ENCODE results near the gene EDC4.

Gene EDC4

GRCh38 chr16:67868290-67868689 lies 4.6 kb upstream of the EDC4 start:
- no peak overlapping the region for H2BK120ac ChIP-seq (ENCODE audit: low read depth, low read length)
- no peak for DNase-seq
- H4K8ac ChIP-seq (ENCODE audit: low read depth, low read length), result no peak overlapping the region
- no peak overlapping the region for H2AK5ac ChIP-seq (ENCODE audit: low read length)
- no peak overlapping the region for H2BK5ac ChIP-seq (ENCODE audit: low read length)
- peaks cover 11% of the 10 kb centered on the region for H3K36me3 ChIP-seq (ENCODE audit: control insufficient read depth, insufficient read depth, low read length)
- H3K4me2 ChIP-seq (ENCODE audit: low read length), result no peak overlapping the region
- no peaks in the 10 kb centered on the region for H3K27me3 ChIP-seq (ENCODE audit: insufficient read depth, low read length, poor library complexity)
- H3K27ac ChIP-seq (ENCODE audit: low read depth, low read length), result no peak overlapping the region
- peaks cover 13% of the 10 kb centered on the region for H3K79me2 ChIP-seq (ENCODE audit: control insufficient read depth, insufficient read depth, low read length)
- no peak overlapping the region for H3K18ac ChIP-seq (ENCODE audit: low read length)
- no peak overlapping the region for H2BK15ac ChIP-seq (replicated peaks; ENCODE audit: low read depth)
- no CpG with 5 or more reads among the region's 6 CpGs for WGBS (ENCODE audit: extremely low coverage, insufficient coverage, low lambda C conversion rate)
- H3K4me1 ChIP-seq (ENCODE audit: control insufficient read depth, low read depth, low read length), result no peaks in the 10 kb centered on the region
- H3K4ac ChIP-seq (ENCODE audit: low read depth, low read length), result no peak overlapping the region
- no peak overlapping the region for H3K9ac ChIP-seq (ENCODE audit: low read length)
- H3K79me1 ChIP-seq (ENCODE audit: low read length), result peaks cover 16% of the 10 kb centered on the region
- no peak overlapping the region for H3K56ac ChIP-seq (ENCODE audit: low read length)
- no peak overlapping the region for H3K23ac ChIP-seq (ENCODE audit: low read length)
- H3K4me3 ChIP-seq (ENCODE audit: low read length), result no peak overlapping the region
- H4K5ac ChIP-seq (ENCODE audit: low read length), result no peak overlapping the region

- Histone ChIP-seq H3K36me3 (ENCODE audit: control insufficient read depth, insufficient read depth, low read length) (peaks cover 11% of the 10 kb centered on the region), H3K4ac (ENCODE audit: low read depth, low read length) (no peak overlapping the region), H3K56ac (ENCODE audit: low read length) (no peak overlapping the region), H3K23ac (ENCODE audit: low read length) (no peak overlapping the region), H2BK5ac (ENCODE audit: low read length) (no peak overlapping the region), H2BK15ac (replicated peaks; ENCODE audit: low read depth) (no peak overlapping the region), H3K4me1 (ENCODE audit: control insufficient read depth, low read depth, low read length) (peaks cover 4% of the 10 kb centered on the region), H4K8ac (ENCODE audit: low read depth, low read length) (no peak overlapping the region), H3K27ac (ENCODE audit: low read depth, low read length) (no peak overlapping the region), H3K4me2 (ENCODE audit: low read length) (no peak overlapping the region), H3K4me3 (ENCODE audit: low read length) (no peak overlapping the region), H2BK120ac (ENCODE audit: low read depth, low read length) (no peak overlapping the region), H2AK5ac (ENCODE audit: low read length) (no peak overlapping the region), H3K27me3 (ENCODE audit: insufficient read depth, low read length, poor library complexity) (no peaks in the 10 kb centered on the region), H3K9ac (ENCODE audit: low read length) (no peak overlapping the region), H3K18ac (ENCODE audit: low read length) (no peak overlapping the region), H3K79me1 (ENCODE audit: low read length) (peaks cover 15% of the 10 kb centered on the region), H3K79me2 (ENCODE audit: control insufficient read depth, insufficient read depth, low read length) (peaks cover 15% of the 10 kb centered on the region), H4K5ac (ENCODE audit: low read length) (no peak overlapping the region)
- DNase-seq, result no peak
- no CpG with 5 or more reads among the region's 7 CpGs for WGBS (ENCODE audit: extremely low coverage, insufficient coverage, low lambda C conversion rate)
Measured at GRCh38 chr16:67869653-67870052, 3.2 kb upstream of the EDC4 start.

GRCh38 chr16:67871256-67871655 lies 1.6 kb upstream of the EDC4 start:
- Histone ChIP-seq H3K56ac (ENCODE audit: low read length) (no peak overlapping the region), H3K36me3 (ENCODE audit: control insufficient read depth, insufficient read depth, low read length) (peaks cover 12% of the 10 kb centered on the region), H3K4me2 (ENCODE audit: low read length) (no peak overlapping the region), H3K23ac (ENCODE audit: low read length) (no peak overlapping the region), H4K5ac (ENCODE audit: low read length) (no peak overlapping the region), H3K4ac (ENCODE audit: low read depth, low read length) (no peak overlapping the region), H2BK5ac (ENCODE audit: low read length) (no peak overlapping the region), H3K79me1 (ENCODE audit: low read length) (peaks cover 16% of the 10 kb centered on the region), H3K18ac (ENCODE audit: low read length) (no peak overlapping the region), H2BK15ac (replicated peaks; ENCODE audit: low read depth) (no peak overlapping the region), H2BK120ac (ENCODE audit: low read depth, low read length) (no peak overlapping the region), H3K27me3 (ENCODE audit: insufficient read depth, low read length, poor library complexity) (no peaks in the 10 kb centered on the region), H3K27ac (ENCODE audit: low read depth, low read length) (no peak overlapping the region), H4K8ac (ENCODE audit: low read depth, low read length) (no peak overlapping the region), H3K79me2 (ENCODE audit: control insufficient read depth, insufficient read depth, low read length) (peaks cover 20% of the 10 kb centered on the region), H3K4me1 (ENCODE audit: control insufficient read depth, low read depth, low read length) (peaks cover 4% of the 10 kb centered on the region), H3K9ac (ENCODE audit: low read length) (no peak overlapping the region), H2AK5ac (ENCODE audit: low read length) (no peak overlapping the region), H3K4me3 (ENCODE audit: low read length) (no peak overlapping the region)
- DNase-seq, result no peak
- WGBS (ENCODE audit: extremely low coverage, insufficient coverage, low lambda C conversion rate), result no CpG with 5 or more reads among the region's 3 CpGs

- WGBS (ENCODE audit: extremely low coverage, insufficient coverage, low lambda C conversion rate), result no CpG with 5 or more reads among the region's 2 CpGs
- Histone ChIP-seq H2BK15ac (replicated peaks; ENCODE audit: low read depth) (no peak overlapping the region), H3K23ac (ENCODE audit: low read length) (no peak overlapping the region), H4K8ac (ENCODE audit: low read depth, low read length) (no peak overlapping the region), H3K79me2 (ENCODE audit: control insufficient read depth, insufficient read depth, low read length) (peaks cover 20% of the 10 kb centered on the region), H3K18ac (ENCODE audit: low read length) (no peak overlapping the region), H3K4me2 (ENCODE audit: low read length) (no peak overlapping the region), H3K9ac (ENCODE audit: low read length) (no peak overlapping the region), H2BK120ac (ENCODE audit: low read depth, low read length) (no peak overlapping the region), H2AK5ac (ENCODE audit: low read length) (no peak overlapping the region), H3K27ac (ENCODE audit: low read depth, low read length) (no peak overlapping the region), H3K27me3 (ENCODE audit: insufficient read depth, low read length, poor library complexity) (no peaks in the 10 kb centered on the region), H3K4me1 (ENCODE audit: control insufficient read depth, low read depth, low read length) (peaks cover 4% of the 10 kb centered on the region), H2BK5ac (ENCODE audit: low read length) (no peak overlapping the region), H3K56ac (ENCODE audit: low read length) (no peak overlapping the region), H3K79me1 (ENCODE audit: low read length) (peaks cover 16% of the 10 kb centered on the region), H3K36me3 (ENCODE audit: control insufficient read depth, insufficient read depth, low read length) (peaks cover 15% of the 10 kb centered on the region), H4K5ac (ENCODE audit: low read length) (no peak overlapping the region), H3K4me3 (ENCODE audit: low read length) (no peak overlapping the region), H3K4ac (ENCODE audit: low read depth, low read length) (no peak overlapping the region)
- DNase-seq, result no peak
Measured at GRCh38 chr16:67872131-67872630, 671 bp upstream of the EDC4 start.

GRCh38 chr16:67873435-67874370 lies 851 bp downstream of the EDC4 start:
- no peak overlapping the region for H2AK5ac ChIP-seq (ENCODE audit: low read length)
- H3K79me2 ChIP-seq (ENCODE audit: control insufficient read depth, insufficient read depth, low read length), result peaks cover 20% of the 10 kb centered on the region
- H3K27me3 ChIP-seq (ENCODE audit: insufficient read depth, low read length, poor library complexity), result no peaks in the 10 kb centered on the region
- peak overlapping the region; percentile 94 for H3K56ac ChIP-seq (ENCODE audit: low read length)
- H3K4ac ChIP-seq (ENCODE audit: low read depth, low read length), result no peak overlapping the region
- H3K23ac ChIP-seq (ENCODE audit: low read length), result no peak overlapping the region
- peaks cover 4% of the 10 kb centered on the region for H3K4me1 ChIP-seq (ENCODE audit: control insufficient read depth, low read depth, low read length)
- peak overlapping the region; percentile 90 for H3K9ac ChIP-seq (ENCODE audit: low read length)
- peak overlapping the region; percentile 75 for H3K4me2 ChIP-seq (ENCODE audit: low read length)
- peak overlapping the region; percentile 7 for H3K18ac ChIP-seq (ENCODE audit: low read length)
- no peak overlapping the region for H2BK120ac ChIP-seq (ENCODE audit: low read depth, low read length)
- peaks cover 16% of the 10 kb centered on the region for H3K36me3 ChIP-seq (ENCODE audit: control insufficient read depth, insufficient read depth, low read length)
- DNase-seq, result no peak
- WGBS (ENCODE audit: extremely low coverage, insufficient coverage, low lambda C conversion rate), result no CpG with 5 or more reads among the region's 23 CpGs
- no peak overlapping the region for H3K27ac ChIP-seq (ENCODE audit: low read depth, low read length)
- peaks cover 16% of the 10 kb centered on the region for H3K79me1 ChIP-seq (ENCODE audit: low read length)
- no peak overlapping the region for H2BK5ac ChIP-seq (ENCODE audit: low read length)
- no peak overlapping the region for H4K8ac ChIP-seq (ENCODE audit: low read depth, low read length)
- peak overlapping the region; percentile 85 for H3K4me3 ChIP-seq (ENCODE audit: low read length)
- H4K5ac ChIP-seq (ENCODE audit: low read length), result no peak overlapping the region
- H2BK15ac ChIP-seq (replicated peaks; ENCODE audit: low read depth), result no peak overlapping the region

All from mesendoderm (in vitro differentiated cells).